GM19193 (cell line): ENCODE data around the gene SEMA4D.
A peak's percentile ranks its signal among the peaks of the same experiment; 100 is the strongest.

Source experiments
- POLR2A ChIP-seq: IDR thresholded peaks from 4 replicates; pipeline ENCODE4 v1.6.1; 2011; ENCODE audit not compliant: insufficient read depth, insufficient read length; ENCODE audit errors: extremely low read depth

SEMA4D gene

DNA sequence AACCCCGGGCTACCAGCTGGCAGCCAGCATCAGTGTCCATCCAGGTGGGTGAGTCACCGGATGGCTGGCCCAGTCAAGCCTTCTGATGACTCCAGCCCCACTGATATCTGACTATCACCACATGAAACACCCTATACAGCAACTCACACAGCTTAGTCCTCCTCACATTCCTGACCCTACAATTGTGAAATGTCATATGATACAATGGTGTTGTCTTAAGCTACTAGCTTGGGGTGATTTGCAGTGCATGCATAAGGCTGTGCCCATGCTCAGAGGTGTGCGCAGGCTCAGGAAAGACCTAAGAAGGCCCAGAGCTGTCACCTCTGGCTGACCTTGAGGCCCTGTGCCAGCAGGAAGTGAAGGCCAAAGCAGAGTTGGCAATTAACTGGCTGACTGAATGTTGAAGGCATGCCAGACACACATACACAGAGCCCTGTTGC, 21.5 kb upstream of the SEMA4D start:
- TF ChIP-seq POLR2A, result no peak

DNA sequence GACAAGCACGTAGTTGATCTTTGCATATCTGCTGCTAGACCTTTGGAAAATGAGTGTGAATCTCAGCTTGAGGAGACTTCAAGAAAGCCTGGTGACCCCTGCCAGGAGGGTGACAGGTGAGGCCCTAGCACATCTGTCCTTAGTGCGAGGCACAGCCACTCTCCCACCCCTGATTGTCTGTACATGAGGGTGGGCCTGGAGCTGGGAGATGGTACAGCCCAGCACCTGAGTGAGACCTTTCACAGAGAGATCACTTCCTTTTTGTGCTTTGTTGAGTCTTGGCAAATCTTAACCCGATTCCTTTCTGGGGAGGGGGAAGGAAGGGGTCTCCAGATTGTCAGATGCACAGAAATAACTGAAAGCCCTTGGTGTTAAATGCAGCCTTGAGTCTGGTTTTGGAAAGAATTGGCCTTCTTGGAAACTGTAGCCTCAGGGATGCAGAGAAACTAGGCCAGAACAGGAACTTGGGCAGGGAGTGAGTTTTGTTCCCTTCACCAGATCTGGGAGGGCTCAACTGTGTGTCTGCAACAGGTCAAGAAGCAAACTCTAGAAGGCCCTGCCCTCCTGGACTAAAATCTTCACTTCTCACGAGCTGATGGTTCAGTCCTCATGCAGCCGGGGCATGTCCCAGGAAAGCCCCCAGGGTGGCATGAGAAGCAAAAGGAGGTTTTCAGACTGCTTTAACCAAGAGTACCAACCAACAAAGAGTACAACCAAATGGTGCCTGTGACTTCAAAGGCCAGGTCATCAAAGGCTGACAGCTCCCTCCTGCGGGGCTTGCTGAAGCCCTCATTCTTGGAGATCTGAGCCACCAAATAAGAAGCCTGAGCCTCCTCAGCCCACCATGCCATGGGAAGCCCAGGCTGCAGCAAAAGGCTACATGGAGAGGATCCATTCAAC, 20.8 kb upstream of the SEMA4D start:
- no peak for TF ChIP-seq POLR2A

DNA sequence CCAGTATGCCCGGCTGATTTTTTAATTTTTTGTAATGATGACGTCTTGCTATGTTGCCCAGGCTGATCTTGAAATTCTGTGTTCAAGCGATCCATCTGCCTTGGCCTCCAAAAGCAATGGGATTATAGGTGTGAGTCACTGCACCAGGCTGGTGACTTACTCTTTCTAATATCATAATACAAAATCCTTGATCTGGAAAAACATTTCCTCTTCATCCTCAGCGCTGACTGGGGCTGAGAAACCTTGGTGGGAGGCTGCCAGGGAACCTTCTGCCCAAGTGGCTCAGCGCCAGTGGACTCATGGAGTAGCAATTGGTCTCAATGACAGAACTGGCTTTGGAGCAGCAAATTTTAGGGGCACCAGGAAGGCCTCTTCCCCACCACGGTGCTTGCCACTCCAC, 17.5 kb upstream of the SEMA4D start:
- TF ChIP-seq POLR2A, result no peak

DNA sequence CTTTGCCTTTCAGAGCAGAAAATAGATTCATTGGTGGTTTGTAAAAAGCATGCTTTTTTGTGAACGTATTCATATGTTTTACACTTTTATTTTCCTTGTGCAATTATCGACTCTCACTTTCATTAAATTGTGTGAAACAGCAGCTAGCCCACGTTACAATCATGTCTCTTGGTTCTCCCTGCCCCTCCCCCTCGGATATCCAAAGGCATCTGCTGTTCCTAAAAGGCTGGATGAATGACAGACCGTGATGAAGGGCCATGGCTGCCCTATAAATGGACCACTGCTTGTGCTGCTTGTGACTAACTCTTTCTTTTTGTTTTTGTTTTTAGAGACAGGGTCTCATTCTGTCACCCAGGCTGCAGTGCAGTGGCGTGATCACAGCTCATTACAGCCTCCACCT, 17.0 kb upstream of the SEMA4D start:
- no peak for TF ChIP-seq POLR2A

DNA sequence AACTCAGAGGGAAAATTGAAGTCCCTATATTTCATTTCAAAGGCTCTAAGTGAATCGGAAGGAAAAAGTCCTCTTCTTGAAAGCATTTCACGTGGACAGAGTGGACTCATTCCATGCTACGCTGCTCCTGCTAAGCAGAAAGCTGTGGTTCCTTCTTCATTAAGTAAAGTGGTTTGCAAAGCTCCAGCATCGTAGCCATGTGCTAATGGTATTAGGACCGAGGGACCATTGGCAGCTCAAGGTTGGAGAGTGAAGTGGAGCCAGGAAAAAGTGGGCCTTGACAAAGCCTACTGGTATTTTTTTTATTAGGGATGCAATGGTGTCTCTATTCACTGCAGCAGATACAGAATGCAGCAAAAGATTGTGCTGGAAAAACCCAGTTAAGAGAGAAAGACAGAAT, 16.4 kb upstream of the SEMA4D start:
- no peak for TF ChIP-seq POLR2A

DNA sequence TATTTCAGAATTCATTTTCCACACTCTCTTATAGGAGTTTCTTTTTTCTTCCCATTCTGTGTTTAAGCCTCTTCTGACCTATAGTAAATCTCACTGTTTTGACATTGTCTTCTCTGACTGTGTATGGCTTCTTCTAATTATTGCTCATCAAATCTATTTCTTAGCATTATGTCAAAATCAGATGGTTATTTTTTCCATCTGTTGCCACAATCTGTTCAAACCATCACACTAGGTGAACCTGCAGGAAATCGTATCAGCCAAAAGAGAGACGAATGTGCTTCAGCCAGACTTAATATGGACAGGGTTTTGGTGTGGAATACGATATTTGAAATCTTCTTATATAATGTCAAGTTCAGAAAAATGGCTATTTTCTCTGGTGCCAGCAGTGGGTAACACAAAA, 15.9 kb upstream of the SEMA4D start:
- no peak for TF ChIP-seq POLR2A

DNA sequence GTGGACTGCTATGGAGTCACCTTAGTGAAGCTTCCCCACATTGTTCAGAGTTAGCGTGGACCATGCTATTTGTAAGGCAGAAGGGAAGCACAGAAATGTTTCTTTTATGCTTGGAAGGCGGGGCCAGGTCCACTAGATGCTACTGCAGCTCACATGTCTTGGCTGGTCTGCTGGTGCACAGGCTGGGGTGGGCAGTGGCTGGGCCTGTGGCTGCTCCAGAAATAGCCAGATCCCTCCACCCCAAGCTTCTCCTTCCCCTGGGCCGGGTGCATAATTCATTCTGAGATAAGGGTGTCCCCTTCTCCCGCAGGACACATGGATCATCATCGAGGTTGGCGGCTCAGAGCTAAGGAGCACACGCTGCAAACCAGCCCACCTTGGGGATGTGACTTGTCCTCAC, 14.5 kb upstream of the SEMA4D start:
- no peak for TF ChIP-seq POLR2A

DNA sequence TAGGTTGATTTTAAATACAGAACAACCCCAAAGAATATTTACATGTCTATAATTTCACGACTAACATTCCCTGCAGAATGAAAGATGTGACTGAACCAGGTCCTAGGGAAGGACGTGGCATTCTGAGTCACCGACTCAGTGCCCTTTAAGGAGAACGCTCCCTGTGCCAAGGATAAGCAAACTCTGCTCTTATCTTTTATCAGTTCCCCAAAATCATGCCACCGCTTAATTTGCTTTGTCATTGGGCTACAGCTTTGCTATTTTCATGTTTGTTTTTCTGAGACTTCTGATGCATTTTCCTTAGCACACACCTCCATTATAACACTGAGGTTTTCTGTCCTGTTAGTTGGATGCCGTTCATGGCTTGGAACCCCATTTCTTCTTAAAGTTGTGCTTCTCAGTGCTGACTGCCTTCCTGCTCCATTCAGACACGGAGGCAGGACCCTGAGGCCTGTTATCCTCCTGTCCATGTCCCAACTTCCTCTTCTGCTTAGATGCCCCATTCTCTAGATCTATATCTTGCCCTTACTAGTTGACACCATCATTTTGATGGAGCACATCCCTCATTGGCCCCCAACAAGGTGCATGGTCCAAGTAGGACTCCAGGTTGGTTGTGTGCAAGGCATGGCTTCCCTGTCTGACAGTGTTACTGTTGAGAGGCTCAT, 11.2 kb upstream of the SEMA4D start:
- no peak for TF ChIP-seq POLR2A

DNA sequence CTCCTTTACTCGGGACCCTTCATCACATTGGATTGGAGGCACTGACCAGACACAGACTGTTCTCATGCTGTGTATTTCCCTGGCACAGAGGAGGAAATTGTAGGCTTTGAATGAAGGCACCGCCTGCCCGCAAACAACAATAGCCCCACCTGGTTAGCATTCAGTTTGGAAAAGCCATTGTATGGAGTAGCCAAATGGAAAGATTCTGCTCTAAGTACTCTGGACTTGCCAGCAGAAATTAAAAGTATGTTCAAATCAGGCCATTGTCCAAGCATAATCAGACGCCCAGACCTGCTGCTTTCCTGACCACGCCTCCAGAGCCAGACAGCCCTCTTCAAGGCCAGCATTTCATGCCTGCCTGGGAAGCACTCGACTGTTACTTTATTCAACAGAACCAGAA, 8.0 kb upstream of the SEMA4D start:
- no peak for TF ChIP-seq POLR2A

DNA sequence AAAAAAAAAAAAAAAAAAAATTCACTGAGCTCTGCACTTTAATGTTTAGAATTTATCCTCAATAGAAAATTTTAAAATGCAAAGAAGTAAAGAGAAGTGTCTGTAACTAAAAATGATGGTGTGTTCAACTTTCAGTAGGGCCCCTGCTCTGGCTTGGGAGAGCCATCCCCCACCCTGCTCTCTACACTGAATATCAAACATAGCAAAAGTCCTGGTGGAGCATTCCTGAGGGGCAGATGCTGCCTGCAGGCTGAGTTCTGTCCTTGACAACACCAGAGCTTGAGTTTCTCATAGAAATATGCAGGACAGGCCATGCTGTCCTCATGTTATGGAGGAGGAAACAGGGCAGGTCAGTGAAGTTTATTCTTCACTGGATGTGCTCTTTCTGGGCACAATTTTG, 7.1 kb upstream of the SEMA4D start:
- no peak for TF ChIP-seq POLR2A

DNA sequence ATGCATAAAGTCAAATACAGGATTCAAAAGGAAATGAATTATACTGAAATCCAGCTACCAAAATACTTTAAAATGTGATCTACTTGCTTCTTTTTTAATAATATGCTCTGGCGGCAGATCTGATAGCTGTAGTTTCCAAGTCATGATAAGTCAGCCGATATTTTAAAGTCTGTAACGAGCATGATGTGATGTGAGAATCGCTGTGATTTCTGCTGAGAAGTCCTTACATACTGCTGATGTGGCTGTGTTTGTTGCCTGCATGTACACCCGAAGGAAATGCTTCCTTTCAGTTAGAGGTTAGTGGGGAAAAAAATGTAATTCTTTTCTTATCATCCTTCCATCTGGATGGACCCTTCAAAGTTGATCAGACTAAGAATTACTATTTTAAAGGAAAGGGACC, 4.8 kb upstream of the SEMA4D start:
- TF ChIP-seq POLR2A, result no peak

DNA sequence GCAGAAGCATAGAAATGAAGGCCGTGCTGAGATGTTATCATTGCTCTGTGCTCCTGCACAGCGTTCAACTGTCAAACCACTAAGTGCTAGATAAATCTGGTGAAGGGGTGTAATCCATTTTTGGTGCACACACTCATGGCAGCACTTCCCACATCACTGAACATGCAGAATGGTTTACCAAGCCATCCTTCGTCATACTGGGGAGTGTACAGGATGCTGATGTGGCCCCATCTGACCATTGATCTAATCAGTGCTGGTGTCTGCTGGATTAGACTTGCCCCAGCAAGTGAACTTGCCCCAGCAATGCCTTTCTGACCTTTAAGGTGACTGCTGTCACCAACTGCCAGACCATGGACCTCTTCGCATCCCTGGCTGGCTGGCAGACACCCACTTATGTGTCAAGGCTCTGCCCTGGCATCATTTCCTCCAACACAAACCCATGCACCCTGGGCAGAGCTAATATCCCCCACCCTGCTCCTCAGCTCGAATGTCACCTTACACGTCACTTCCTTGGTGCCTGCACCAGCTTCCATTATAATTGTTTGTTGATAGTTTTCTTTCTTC, 4.2 kb upstream of the SEMA4D start:
- TF ChIP-seq POLR2A, result no peak

DNA sequence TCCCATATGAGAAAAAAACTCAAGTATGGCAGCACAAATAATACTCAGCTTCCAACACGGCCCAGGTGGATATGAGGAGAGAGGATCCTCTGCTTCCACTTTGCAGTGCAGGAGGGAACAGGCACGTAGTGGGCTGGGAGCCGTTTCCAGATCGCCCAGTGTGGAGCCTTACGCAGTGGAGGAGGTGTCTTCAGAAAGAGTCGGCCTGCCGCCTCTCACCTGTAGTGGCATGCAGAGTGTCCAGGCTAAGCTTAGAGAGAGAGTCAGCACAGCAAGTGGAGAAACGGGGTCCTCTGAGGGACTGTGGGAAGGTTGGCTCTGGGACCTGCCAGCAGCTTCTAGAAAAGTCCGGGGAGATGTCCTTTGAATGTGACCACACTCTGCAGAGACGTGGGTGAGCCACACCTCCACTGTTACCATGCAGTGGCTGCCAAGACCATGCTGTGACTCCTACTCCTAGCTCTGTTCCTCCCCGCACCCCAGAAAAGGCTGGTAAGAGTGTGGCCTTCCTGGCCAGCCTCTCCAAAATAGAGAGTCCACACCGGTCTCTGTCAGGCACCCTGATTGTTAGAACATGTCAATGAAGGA, 3.5 kb upstream of the SEMA4D start:
- no peak for TF ChIP-seq POLR2A

DNA sequence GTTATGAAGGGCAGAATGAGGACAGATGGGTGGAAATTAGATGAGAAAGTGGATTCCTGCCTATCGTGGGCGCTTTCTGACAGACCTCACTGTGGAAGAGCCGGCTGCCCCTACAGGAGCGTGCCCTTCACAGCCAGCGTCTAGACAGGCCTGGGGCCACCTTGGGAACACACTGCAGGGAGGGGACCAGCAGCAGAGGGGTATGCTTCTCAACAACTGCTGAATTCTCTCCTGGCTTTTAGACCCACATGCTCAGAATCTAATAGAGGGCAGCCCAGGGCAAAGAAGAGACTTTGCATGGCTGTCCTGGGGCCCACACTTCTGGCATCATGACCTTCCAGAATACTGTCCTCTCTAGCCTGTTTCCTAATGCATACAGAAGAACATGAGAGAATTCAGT, 2.1 kb upstream of the SEMA4D start:
- TF ChIP-seq POLR2A, result no peak

DNA sequence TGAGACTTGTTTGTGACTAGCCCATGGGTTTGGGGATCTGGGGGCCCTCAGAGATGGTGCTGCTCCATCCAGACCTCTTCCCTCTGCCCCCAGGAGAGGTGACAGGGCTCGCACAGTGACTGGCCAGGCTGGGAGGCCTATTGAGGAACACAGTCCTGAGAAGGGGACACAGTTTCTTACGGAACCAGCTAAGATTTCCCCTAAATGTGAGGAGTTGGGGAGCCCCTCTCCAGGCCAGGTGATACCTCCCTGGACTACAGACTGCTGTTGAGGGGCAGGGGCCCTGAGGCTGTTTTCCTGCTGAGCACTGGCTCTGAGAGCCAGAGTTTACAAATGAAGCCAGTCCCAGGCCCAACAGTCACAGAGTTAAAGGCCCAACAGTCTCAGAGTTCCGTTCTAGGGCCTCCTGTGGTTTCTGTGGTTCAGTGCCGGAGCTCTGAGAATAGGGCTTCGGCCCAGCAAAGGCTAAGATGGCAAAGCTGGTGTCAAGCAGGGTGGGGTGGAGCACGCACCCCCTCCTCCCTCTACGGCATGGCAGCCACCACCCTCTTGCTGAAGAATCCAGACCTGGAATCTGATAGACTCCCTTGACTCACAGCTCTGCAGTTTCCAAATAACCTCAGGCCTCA, 1.1 kb upstream of the SEMA4D start:
- no peak for TF ChIP-seq POLR2A

DNA sequence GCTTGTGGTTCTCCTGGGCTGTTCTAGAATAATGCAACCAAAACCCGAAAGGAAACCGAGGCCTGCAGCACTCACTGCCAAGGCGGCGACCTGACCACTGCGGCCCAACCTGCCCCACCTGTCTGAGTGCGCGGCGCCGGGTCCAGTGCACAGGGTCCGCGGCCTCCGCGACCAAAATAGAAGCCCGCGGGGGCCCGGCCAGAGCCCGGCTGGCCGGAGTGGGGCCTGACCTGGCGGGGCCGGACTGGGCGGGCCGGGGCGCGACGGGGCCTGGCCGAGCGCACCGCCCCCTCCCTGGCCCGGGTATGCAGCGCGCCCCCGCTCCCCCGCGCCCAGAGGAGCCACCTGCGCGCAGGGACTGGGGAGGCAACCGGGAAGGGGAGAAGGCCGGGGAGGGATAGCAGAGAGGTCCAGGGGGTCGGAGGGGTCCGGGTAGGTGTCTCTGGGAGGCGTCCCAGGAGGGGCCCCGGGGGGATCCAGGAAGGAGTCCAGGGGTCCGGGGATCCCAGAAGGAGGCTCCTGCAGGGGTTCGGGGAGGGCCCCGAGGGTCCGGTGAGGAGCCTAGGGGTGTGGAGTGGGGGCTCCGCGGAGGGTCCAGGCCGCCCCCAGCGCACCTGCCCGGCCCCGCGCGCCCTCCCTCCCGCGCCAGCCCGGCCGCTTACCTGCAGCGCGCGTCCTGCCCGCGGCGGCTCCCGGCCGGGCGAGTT, 503 bp downstream of the SEMA4D start:
- peak; percentile 32 for TF ChIP-seq POLR2A
